HG03175 (cell line): ENCODE measurements around the gene NR2E1.

Experiments used
- ATAC-seq: cut with Tn5 transposase; IDR thresholded peaks from one replicate; pipeline ENCODE4 v1.9.1; 2021; ENCODE audit warnings: mild to moderate bottlenecking, moderate library complexity; ENCODE audit not compliant: unreplicated experiment

The NR2E1 gene

DNA sequence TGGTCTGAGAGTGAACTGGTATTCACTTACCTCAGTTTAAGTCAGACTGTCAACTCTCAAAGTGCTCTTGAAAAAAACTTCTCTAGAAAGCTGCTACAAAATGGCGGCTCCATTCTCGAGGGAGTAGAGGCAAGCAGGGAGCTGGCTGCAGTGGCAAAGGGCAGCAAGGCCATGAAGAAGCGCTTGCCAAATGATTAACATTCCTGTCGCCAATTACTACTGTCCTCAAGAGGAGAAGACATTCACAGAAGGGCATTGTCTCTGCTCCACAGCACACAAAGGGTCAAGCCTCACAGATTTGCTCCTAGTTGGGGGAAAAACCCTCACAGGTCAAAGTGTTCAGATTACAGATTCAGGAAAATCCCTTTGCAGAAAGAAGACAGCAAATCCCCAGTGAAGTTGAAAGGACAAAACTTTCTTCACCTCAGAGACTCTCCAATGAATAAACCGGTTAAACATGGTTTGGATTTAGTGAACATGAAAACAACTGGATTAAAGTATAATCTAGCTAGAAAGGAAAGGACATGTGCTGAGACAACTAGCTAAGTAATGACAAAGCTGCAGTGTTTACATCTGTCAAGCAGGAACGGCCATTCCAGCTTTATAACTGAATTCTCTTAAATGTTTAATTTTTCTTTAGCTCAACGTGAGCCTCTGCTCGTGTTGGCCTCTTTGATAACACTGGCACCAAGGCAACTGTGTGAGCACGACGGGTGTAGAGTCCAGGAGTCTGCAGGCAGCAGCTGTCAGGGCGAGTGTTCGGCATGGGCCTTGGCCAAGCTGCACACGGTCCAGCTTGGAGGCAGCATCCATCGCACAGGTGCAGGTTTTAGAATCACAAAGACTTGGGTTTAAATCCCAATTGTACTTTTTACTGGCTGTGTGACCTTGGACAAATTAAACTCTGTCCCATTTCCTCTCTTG is 37.6 kb downstream of the NR2E1 start:
- ATAC-seq = no peak

DNA sequence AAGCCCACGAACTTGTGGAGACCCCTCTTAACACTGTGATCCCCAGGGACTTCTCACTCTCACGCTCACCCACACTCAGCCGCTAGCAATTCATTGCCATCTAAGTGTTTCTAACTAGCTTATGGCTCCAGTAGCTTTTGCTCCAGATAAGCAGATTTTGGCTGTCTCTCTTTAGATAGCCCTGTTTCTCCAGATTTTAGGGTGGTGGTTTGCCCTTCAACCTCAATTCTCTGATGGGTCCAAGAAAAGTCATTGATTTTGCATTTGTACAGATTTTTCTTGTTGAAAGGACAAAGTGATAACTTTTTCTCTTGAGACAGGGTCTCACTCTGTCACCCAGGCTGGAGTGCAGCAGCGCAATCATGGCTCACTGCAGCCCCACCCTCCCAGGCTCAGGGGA is 41.2 kb downstream of the NR2E1 start:
- ATAC-seq = no peak

DNA sequence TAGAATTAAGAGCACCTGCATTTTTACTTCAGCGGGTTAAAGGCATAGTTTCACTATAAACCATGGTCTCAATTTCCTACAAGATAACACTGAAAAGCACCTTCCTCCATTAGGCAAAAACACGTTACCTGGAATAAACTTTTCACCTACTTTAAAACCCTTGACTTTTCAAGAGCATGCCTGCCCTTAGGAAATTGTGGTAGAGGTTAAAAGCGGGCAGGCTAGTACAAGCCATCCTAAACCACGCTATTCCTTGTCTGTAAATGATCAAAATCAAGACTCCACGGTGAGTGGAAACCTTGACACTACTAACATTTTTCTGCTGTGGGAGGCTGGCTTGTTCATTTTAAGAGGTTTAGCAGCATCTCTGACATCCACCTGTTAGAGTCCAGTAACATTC is 43.9 kb downstream of the NR2E1 start:
- no peak for ATAC-seq

DNA sequence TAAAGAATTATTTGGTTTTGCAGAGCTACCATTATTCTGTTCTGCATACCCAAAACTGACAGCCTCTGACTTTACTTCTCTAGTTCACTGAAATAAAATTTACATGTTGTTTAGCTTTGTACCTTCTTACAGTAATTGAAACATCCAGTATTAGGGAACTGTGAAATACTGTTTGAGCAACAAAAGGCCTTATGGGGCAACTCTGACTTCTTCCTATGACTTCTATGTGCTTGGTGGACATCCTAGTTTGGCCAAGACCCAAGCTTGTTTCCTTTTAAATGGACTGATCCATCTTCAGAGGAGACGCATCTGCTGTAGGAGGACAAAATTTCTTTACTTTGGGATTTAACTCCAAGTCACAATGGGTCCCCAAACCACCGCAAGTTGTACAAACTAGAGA is 44.7 kb downstream of the NR2E1 start:
- ATAC-seq = no peak

DNA sequence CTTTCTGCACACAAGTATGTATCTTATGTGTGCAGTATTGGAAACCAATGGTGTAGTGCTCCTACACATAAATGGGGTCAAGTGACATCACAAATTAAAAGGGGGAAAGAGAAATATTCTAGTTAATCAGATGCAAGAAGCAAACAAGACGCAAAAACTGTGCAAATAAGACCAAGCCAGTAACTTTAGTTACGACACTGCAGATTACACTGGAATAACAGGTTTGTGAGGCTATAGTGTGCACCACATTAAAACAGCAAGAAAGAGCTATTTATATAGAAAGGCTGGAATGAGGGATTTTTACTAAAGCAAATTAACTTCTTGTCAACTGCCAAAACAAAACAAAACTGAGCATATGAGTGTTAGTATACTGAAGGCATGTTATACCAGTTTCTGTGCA is 45.8 kb downstream of the NR2E1 start:
- ATAC-seq = no peak

DNA sequence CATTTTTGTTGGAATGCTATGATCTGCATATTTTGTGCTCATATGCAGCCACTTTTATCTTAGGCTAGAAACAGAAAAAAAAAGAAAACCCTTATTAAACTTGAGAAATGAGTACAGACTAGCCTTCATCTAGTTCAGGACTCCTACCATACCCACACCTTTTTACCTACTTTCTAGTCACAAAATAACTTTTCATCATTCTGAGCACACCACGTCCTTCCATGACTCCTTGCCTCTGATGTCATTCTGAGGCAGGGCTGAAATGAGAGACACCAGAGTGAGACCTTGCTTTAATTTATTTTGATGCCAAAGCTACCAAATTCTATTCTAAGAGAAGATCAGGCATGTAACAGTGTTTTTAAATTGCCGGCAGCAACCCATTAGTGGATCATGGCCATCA is 56.2 kb downstream of the NR2E1 start:
- no peak for ATAC-seq

DNA sequence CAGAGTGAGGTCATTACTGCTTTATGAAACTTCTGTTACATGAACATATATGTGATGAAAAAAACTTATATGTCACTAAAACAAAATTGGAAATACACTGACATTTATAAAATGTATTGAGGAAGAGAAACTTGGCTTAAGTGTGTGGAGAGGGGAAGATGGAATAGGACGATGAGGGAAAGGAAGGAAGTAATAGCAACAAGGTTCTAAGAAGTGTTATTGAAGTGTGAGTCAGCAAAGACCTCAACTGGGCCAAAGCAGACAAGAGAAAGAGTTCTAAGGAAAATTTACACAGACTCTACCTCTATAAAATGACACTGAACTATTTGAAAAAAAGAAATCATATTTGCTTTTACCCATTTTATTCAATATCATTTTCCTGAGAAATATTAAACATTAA is 56.7 kb downstream of the NR2E1 start:
- ATAC-seq = no peak

DNA sequence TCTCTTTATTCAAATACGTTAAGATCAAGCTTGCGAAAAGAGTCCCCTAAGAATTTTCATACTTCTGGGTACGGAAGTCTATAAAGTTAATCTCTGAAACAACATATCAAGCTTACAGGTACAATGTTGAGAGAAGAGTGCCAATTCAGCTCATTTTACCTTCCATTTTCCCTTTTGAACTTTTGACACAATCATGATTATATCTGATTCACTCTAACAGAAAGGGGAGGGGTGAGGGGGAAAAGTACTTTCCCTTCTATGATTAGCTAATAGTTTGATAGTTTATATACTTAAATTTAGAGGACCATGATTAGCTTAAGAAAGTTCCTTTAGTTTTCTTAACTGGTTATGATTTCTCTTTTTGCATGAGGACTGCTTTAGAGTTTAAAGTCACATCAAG is 61.5 kb downstream of the NR2E1 start:
- ATAC-seq = no peak

DNA sequence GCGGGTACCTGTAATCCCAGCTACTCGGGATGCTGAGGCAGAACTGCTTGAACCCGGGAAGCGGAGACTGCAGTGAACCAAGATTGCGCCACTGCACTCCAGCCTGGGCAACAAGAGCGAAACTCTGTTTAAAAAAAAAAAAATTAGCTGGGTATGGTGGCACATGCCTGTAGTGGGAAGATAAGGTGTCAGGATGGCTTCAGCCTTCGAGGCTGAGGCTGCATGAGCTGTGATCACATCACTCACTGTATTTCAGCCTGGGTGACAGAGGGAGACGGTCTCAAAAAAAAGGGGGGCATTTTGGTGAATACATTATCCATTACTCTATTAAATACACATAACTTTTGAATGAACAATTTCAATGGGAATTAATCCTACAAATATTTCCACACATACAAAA is 62.6 kb downstream of the NR2E1 start:
- no peak for ATAC-seq

DNA sequence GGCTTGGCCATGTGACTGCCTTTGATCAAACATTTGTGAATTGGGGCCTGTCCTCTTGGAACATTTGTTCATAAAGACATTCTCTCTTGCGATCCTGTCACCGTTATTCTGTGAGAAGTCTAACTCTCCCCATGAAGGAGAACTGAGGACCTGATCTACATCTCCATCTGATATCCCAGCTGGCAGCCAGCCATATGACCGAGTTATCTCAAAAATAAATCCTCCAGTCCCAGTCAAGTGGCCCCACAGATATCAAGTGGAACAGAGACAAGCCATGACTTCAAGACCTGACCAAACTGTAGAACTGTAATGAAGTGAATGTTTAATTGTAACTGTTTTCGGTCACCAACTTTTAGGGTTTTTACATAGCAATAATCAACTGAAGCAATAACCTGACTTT is 69.3 kb downstream of the NR2E1 start:
- no peak for ATAC-seq

DNA sequence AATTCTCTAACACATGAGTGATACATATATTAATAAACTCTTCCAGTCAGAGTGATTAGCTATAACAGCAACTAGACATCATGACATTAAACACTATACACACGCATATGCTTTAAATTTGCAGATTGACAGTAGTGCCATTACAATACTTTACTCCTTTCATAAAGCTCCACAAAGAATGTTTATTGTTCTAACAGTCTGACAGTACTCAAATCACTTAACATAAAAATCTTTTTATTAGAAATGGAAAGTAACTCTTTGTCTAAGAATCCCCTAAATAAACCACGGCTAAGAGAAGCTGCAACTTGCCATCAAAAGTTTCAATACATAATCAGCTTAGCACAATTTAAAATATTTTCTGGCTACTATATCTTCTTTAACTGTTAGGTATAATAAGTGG is 71.0 kb downstream of the NR2E1 start:
- ATAC-seq = no peak

DNA sequence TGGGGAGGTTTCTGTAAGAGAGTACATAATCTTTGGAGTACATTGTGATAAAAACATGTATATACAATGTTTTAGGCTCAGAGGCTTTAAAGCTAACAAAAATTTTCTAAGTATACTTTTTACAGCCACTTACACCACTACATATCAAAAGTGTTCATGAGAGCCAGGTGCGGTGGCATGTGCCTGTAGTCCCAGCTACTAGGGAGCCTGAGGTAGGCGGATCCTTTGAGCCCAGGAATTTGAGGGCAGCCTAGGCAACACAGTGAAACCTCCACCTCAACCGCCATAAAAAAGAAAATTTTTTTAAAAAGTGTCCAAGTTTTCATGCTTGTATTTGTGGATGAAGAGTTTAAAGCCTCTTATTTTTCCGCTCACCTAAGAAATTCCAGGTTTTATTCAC is 72.5 kb downstream of the NR2E1 start:
- ATAC-seq = no peak
